COLO668 (cell line): Measurements from ENCODE around the gene HSPA4.
"Not testable (repeated sequence)": the region's sequence is repeated elsewhere in the genome, so short reads cannot be mapped to it uniquely, and the experiment has no call there.

Source experiments
- DNase-seq: peaks from one replicate; lab custom pipeline; 2025; ENCODE audit not compliant: unreplicated experiment; lab: John Stamatoyannopoulos, UW

HSPA4 gene

GRCh38 chr5:133121611-133122150 lies 69.9 kb downstream of the HSPA4 start:
- no peak for DNase-seq

GRCh38 chr5:133122711-133123110 lies 70.9 kb downstream of the HSPA4 start:
- no peak for DNase-seq

GRCh38 chr5:133123297-133123696 lies 71.5 kb downstream of the HSPA4 start:
- no peak for DNase-seq

- DNase-seq = no peak
Observed at GRCh38 chr5:133124891-133125290, 73.1 kb downstream of the HSPA4 start.

GRCh38 chr5:133128066-133128465 lies 76.3 kb downstream of the HSPA4 start:
- DNase-seq = no peak

- no peak for DNase-seq
Observed at GRCh38 chr5:133129289-133129688, 77.5 kb downstream of the HSPA4 start.

GRCh38 chr5:133129950-133130349 lies 78.1 kb downstream of the HSPA4 start:
- no peak for DNase-seq

- DNase-seq = peak; percentile 12
Observed at GRCh38 chr5:133130387-133131118, 78.7 kb downstream of the HSPA4 start.

GRCh38 chr5:133132717-133133116 lies 80.9 kb downstream of the HSPA4 start:
- DNase-seq = no peak

GRCh38 chr5:133133241-133133640 lies 81.4 kb downstream of the HSPA4 start:
- DNase-seq = not testable (repeated sequence)

GRCh38 chr5:133136890-133137289 lies 85.1 kb downstream of the HSPA4 start:
- not testable (repeated sequence) for DNase-seq

- DNase-seq = no peak
Observed at GRCh38 chr5:133140311-133140710, 88.5 kb downstream of the HSPA4 start.

- DNase-seq = no peak
Observed at GRCh38 chr5:133141746-133142145, 89.9 kb downstream of the HSPA4 start.

- no peak for DNase-seq
Observed at GRCh38 chr5:133142782-133143181, 91.0 kb downstream of the HSPA4 start.

GRCh38 chr5:133144245-133144981 lies 92.6 kb downstream of the HSPA4 start:
- no peak for DNase-seq

GRCh38 chr5:133145436-133146170 lies 93.8 kb downstream of the HSPA4 start:
- no peak for DNase-seq

GRCh38 chr5:133147411-133147810 lies 95.6 kb downstream of the HSPA4 start:
- DNase-seq = no peak

- DNase-seq = no peak
Observed at GRCh38 chr5:133147815-133148567, 96.2 kb downstream of the HSPA4 start.

- DNase-seq = peak; percentile 56
Observed at GRCh38 chr5:133149345-133149744, 97.5 kb downstream of the HSPA4 start.

GRCh38 chr5:133150909-133151544 lies 99.2 kb downstream of the HSPA4 start:
- DNase-seq = no peak
